ENCODE results near the gene BCR.
"Not testable (repeated sequence)": the region's sequence is repeated elsewhere in the genome, so short reads cannot be mapped to it uniquely, and the experiment has no call there.

BCR gene

DNA sequence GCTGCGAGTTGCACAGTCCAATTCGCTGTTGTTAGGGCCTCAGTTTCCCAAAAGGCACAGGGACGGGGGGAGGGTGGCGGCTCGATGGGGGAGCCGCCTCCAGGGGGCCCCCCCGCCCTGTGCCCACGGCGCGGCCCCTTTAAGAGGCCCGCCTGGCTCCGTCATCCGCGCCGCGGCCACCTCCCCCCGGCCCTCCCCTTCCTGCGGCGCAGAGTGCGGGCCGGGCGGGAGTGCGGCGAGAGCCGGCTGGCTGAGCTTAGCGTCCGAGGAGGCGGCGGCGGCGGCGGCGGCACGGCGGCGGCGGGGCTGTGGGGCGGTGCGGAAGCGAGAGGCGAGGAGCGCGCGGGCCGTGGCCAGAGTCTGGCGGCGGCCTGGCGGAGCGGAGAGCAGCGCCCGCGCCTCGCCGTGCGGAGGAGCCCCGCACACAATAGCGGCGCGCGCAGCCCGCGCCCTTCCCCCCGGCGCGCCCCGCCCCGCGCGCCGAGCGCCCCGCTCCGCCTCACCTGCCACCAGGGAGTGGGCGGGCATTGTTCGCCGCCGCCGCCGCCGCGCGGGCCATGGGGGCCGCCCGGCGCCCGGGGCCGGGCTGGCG, at the start of gene BCR:
Gene BCR (plus strand): TSS at position 209 of the 592 bp plus-strand sequence. CDS start 452 bp downstream, outside the sequence.
- peak in 1 of 2 donors; percentile 51 for DNase-seq (ENCODE audit: low read depth in 2 of 2)

DNA sequence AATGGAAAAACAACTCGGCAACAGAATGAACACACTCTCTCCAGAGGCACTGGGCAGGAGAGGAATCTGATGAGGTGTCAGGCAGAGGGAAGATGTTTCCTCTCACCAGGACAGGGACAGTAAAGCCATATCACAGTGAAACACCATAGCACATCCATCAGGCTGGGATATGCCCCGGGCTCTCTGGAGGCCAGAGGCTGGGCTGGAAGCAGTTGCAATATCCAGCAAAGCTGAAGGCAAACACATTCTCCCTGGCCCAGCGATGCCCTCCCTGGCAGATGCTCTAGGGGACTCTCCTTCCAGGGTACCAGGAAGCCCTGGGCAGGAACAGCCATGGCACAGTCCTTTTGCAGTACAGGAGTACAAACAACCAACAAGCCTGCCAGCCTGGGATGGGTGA, 49.6 kb upstream of the BCR start:
- DNase-seq (ENCODE audit: low read depth in 2 of 2), result no peak

DNA sequence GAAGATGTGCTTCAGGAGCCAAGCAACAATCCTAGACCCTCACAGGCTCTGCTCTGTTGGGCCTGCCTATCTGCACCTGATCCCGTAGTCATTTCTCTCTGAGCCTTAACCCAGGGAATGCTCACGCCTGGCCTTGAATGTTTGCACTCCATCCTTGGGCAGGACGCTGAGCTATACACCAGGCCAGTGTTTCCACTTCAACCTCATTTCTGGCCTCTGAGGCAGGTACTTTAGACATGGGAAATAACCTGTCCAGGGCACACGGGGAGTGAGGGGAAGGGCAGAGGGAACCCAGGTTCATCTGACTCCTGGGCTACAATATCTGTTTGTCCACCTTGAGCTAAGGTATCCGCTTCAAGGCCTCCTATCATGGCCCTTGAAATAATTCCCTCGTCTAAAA, 48.4 kb upstream of the BCR start:
- no peak for DNase-seq (ENCODE audit: low read depth in 2 of 2)

DNA sequence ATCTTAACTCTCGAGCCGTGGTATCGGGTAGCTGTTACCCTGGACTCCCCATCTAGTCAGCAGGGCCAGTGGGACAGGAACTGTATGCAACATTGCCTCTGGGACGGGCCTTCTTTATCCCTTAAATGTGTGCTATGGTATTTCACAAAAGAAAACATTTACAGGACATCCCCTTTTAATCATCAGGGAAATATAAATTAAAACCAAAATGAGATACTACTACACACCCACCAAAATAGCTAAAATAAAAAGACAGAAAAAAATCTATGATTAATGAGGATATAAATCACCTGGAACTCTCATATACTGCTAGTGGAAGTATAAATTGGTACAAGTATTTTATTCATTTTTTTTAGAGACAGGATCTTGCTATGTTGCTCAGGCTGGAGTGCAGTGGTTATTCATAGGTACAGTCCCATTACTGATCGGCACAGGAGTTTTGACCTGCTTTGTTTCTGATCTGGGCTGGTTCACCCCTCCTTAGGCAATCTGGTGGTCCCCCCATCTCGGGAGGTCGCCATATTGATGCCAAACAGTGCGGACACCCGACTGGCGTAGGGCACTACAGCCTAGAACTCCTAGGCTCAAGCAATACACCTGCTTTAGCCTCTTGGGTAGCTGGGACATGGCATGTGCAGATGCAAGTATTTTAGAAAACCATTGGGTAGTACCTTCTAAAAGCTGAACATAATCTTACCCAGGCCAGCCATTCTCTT, 47.8 kb upstream of the BCR start:
- DNase-seq (ENCODE audit: low read depth in 2 of 2), result no peak

DNA sequence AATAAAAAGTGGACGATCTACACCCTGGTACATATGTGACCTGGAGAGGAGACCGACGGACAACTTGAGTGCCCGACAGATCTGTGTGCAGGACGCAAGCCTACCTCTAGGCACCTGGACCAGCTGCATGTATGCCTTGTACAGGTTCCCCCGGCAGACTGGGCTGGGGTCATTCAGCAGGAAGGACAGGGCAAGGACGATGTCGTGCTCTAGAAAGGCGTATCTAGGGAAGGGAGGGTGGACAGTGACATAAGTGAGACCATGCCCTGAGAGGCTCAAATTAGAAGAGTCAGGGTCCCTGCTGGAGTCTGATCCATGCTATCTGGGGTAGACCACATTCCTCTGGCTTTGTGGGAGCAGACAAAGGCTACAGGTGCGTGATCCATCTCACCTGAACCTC, 46.4 kb upstream of the BCR start:
- DNase-seq (ENCODE audit: low read depth in 2 of 2), result no peak

DNA sequence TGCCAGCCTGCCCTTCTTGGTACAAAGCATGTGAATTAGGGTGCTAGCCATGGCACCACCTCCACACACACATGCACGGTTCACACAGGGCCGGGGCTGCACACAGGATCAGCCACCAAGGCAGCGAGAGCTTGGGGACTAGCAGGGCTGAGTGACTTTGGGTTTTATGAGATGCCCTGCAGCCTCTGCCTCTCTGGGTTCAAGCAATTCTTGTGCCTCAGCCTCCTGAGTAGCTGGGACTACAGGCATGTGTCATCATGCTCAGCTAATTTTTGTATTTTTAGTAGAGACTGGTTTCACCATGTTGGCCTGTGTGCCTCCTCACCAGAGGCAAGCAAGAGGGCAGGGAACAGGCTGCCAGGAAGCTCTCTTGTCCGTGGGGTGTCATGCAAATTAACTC, 43.3 kb upstream of the BCR start:
- DNase-seq (ENCODE audit: low read depth in 2 of 2), result not testable (repeated sequence)

DNA sequence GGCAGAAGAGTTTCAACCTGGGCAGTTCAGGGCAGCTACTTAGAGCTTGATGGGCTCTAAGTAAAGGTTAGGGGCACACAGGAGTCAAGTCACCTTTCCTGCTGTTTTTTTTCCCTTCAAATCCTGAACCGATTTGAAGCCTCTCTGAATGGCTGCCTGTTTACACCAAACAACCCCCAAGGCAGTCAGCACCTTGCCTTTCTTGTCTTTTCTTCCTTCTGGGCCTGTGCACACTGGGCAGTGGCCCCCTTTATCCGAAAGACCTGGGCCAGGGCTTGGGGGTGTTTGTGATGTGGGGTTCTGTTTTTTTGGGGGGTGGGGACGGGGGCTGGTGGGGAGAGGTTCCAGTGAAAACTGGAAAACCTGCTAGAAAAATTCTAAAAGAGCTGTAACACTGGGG, 42.8 kb upstream of the BCR start:
- DNase-seq (ENCODE audit: low read depth in 2 of 2), result no peak

DNA sequence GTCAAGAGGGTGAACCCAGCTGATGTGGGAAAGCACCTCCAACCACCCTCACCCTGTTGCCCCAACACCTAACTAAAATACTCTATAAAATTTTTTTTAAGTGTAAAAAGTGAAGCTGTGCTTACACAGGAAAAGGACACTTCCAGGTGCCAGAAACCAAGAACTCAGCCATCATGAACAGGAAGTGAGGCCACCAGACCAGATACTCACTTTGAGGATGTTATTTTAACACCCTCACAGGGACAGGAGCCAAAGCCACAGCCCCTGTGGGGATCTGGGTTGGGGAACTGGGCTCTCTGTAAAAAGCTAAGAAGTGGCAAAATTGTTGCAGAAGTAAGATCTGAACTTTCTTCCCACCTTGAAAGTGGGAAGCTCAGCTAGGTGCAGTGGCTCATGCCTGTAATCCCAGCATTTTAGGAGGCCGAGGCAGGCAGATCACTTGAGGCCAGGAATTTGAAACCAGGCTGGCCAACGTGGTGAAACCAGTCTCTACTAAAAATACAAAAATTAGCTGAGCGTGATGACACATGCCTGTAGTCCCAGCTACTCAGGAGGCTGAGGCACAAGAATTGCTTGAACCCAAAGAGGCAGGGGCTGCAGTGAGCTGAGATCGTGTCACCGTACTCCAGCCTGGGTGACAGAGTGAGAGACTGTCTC, 42.3 kb upstream of the BCR start:
- no peak for DNase-seq (ENCODE audit: low read depth in 2 of 2)

DNA sequence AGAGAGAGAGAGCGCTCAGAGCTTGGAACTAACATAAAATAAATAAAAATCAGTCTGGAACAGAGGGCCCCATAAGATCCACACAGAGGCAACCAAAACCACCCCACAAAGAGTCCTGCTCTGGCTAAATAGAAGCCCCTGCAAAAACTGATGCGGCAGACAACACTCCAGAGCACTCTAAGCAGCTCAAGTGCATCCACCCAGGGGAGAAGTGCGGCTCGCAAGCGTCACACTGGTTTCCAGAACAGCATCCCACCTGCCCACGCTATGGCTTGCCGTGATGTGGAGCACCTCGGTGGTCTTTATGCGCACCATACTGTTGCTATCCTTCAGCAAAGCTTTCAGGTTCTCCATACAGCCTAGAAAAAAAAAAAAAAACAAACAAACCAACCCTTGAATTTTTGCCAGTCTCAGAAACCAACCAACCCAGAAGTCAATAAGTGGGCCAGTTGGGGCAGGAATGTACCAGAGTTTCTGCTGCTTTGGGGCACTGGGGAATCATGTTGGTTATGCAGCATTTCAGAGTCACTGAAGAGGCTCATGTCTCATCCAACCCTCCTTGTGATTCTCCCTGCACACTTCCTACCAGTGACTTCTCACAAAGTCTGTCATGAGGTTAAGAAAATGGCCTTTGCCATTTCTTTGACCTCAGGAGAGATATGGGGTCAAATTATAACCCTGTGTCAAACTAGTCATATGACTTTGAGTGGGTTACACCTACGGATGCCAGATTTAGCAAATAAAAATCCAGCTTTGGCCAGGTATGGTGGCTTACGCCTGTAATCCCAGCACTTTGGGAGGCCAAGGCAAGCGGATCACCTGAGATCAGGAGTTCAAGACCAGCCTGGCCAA, 41.5 kb upstream of the BCR start:
- no peak for DNase-seq (ENCODE audit: low read depth in 2 of 2)

DNA sequence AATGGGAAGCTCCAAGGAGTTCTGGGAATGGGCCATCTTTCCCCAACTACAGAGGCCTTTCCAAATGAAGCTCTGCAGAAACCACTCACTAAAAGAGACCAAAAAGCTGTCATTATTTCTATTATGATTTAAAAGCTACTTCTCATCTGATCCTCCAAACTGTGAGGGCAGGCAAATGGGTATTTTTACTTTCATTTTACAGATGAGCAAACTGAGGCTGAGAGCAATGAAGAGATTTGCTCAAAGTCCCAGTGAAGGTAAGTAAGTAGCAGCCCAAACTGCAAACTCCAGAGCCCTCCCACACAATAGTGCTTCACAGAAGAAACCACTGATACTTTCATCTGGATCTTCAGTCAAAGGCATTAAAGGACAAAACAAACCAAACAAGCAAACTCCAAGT, 39.9 kb upstream of the BCR start:
- no peak for DNase-seq (ENCODE audit: low read depth in 2 of 2)

DNA sequence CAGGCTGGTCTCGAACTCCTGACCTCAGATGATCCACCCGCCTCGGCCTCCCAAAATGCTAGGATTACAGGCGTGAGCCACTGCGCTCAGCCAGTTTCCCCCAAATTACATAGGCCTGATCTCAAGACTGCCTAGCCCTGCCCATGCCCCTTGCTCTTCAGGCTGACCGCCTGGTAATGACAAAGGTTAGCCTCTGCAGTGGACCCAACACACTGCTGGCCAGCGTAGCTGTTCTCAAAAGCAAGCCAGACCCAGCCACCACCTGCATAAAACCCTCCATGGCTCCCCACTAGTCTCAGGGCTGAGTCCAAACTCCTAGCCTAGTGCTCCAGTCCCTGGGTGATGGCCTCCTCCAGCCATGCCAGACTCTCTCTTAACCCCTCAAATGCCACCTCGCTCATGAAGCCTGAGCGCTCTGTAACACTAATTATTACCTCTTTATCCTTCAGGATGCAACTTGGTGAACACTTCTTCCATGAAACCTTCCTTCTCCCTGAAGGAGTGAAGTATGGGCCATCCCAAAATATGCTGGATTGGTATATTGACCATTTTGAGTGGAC, 37.7 kb upstream of the BCR start:
- no peak for DNase-seq (ENCODE audit: low read depth in 2 of 2)

DNA sequence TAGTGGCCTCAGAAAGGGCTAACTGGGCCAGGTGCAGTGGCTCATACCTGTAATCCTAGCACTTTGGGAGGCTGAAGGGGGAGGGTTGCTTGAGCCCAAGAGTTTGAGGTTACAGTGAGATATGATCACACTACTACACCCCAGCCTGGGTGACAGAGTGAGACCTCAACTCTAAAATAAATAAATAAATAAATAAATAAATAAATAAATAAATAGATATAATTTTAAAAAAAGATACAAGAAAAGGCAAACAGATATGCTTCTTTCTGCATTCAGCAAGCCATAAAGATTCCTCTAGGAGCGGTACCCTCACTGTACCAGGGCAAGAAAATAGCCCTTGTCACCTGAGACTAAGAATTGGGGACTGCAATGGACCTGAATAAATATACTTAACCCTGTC, 37.2 kb upstream of the BCR start:
- DNase-seq (ENCODE audit: low read depth in 2 of 2), result no peak

DNA sequence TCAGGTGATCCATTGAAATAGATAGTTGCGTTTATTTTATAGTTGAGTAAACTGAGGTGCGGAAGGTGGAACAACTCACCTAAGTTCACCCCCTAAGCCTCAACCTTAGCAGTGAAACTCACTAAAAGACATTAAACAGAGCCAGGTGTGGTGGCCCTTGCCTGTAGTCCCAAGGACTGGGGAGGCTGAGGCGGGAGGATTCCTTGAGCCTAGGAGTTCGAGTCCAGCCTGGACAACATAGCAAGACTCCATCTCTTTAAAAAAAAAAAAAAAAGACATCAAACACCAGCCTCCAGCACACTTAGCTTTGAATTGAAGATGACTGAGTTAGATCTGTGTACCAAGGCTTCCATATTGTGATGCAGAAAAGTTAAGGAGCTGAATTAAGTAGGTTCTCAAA, 35.9 kb upstream of the BCR start:
- no peak for DNase-seq (ENCODE audit: low read depth in 2 of 2)

DNA sequence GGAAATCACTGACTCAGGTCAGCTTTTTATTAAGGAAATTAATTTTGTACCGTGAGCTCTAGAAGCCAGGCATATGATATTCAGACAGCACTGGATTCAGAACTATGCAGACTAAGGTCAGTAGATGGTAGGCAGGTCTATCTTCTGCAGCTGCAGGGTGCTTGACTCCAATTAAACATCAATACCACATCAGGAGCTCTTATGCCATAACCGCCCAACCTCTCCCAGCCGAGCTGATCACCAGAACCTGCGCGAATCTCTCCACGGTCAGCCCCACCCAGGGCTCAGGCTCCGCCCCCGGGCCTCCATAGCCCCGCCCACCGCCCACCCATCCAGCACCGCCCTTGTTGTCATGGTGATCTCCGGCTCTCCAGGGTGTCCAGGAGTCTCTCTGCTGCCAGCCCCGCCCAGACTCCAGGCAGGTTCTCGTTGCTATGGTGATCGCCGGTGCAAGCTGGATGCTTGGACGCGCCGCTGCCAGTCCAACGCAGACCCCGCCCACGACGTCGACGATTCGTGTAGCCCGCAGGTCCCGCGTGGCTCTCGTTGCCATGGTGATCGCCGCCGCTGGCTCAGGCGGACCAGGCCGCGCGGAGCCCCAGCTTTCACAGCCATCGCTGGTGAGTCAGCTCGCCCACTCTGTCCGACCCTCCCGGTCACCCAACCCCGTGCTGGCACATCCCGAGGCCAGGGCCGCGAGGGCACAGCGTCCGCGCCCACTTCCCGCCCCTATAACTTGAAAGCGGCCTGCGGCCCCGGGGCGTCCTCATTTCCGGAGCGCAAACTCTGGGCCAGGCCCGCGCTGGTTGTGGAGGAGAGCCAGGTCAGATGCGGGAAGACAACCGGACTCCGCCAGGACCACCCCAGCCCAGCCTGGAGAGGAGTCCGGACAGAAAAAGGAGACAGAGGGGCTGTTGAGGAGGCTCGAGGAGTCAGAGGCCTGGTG, 35.1 kb upstream of the BCR start, which contains the start of gene RAB36:
Gene RAB36 (plus strand): TSS at position 546 of the 946 bp plus-strand sequence. CDS start 1,140 bp downstream, outside the sequence.
- peak; percentile 77 to 79 for DNase-seq (ENCODE audit: low read depth in 2 of 2)

DNA sequence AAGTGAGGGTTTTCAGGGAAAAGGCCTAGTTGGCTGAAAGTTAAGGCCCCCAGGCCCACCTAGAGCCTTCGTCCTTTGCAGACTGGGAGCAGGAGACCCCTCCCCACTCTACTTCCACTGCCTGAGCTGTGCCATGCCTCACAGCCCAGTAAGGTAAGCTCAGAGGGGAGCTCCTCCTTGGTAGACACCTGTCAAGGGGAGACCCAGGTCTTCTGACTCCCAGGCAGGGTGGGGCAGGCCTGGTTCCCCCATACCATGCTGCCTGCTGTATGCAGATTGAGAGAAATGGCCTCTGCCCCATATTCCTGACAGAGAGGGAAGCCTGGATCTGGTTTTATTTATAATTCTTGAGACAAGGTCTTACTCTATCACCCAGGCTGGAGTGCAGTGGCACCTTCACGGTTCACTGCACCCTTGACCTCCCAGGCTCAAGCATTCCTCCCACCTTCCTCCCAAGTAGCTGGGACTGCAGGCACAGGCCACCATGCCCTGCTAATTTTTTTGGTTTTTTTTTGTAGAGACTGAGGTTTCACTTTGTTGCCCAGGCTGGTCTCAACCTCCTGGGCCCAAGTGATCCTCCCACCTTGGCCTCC, 34.3 kb upstream of the BCR start:
- no peak for DNase-seq (ENCODE audit: low read depth in 2 of 2)

DNA sequence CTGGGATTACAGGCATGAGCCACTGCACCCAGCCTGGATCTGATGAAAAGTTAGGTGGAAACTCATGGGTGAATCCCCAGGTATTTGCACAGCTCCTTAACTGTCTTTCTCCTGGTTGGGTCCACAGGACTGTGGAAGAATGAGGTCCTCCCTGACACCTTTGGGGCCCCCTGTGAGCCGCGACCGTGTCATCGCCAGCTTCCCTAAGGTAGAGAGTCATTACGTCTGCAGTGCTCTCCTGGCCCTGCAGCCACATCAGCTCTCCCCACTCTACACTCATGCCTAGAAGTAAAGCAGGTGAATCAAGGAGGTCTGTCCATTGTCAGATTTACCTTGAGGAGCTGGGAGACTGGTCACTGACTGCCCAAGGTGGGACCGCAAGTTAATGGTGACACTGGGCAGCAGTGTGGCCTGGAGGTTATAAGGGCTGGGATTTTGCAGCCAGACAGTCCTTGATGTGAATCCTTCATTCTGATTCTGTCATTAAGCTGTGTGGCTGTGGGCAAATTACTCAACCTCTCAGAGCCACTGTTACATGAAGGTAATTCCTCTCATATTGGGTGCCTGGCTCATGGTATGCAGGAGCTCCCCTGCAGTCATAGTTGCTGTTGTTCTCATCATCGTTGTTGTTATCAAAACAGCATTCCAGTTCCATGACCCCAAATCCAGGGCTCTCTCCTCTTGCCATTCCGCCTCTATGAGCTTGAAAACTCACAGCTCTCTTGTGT, 33.7 kb upstream of the BCR start:
- DNase-seq (ENCODE audit: low read depth in 2 of 2), result no peak

DNA sequence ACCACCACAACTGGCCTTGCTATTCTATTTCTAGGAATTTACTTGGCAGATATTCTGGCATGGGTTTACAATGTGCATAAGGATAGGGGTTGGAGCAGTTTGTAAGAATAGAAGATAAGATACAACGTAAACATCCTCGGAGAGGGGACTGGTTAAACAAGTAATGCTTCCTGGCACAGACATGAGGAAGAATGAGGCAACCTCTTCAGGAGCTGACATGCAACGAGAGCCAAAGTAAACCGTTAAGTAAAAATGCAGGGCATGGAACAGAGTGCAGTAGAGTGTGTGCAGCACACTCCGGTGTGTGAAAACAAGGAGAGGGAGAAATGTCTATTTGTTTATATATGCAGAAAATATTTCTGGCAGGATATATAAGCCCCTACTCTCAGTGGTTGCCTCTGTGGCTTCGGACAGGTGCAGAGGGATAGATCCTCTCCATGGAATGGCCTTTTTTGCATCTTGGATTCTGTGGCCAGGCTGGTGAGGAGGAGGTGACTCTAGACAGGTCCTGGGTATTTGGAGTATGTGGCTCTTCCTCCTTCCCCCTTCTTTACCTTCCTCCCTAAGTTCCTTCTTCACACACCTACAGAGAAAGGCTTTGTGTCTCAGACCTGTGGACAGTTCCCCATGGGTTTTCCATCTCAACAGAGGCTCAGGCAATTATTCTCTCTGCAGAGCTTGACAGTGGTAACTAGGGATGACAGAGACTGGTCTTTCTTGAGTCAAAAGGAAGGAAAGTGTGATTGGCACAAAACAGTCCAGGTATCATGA, 32.5 kb upstream of the BCR start:
- DNase-seq (ENCODE audit: low read depth in 2 of 2), result no peak

DNA sequence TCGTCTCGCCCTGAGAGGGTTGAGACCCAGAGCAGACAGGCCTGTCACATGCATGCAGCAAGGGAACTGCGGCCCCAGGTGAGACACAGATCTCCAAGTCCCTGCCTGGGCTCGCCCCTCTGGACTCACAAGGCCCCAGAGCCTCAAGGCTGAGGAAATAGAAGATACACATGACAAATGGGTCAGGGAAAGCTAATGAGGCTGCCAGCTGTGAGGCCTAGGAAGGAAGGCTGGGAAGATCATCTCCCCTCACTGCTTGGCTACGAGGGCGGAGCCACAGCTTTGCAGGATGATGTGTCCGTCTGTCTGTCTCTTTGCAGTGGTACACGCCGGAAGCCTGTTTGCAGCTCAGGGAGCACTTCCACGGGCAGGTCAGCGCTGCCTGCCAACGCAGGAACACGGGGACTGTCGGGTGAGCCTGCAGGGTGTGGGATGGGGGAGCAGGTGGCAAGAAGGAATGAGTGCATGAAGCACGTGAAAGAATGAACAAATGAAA, 30.5 kb upstream of the BCR start:
- no peak for DNase-seq (ENCODE audit: low read depth in 2 of 2)

DNA sequence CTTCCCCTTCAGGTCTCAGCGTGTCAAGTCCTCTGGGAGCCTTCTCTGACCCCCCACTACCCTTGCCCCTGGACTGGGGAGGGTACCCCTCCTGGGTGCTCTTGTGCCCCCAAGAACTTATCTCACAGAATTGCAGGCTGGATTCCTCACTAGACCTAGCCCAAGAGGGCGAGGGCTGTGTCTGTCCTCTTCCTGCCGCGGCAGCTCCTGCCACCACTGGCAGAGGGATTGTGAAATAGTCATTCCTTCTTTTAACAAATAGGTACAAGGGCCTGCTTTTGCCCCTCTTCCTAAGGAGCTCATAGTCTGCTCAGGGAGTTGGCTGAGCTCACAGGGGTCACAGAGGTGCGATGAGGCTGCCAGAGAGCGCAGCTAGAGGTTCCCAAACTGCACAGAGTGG, 29.5 kb upstream of the BCR start:
- DNase-seq (ENCODE audit: low read depth in 2 of 2), result no peak
